Endothelial cell of umbilical vein (primary cell): ENCODE data around the gene UNC13D. TPM values are rescaled to one million over a fixed set of nuclear protein-coding genes. Genes with fewer than 3 reads are reported as not detected.

Experiments used
- BruUV-seq: library from RNA; stranded (reverse); fragments of 400-500 nt; replicated peaks from 2 replicates; lab custom pipeline; 2021; lab: Mats Ljungman, UMichigan
- CTCF ChIA-PET: fragments of 300-600, 350-600 bp; sonication (Branson Sonifier 250); formaldehyde crosslinking; loops from one replicate; lab custom pipeline; 2021; ENCODE audit warnings: antibody characterized with exemption, inconsistent platforms; lab: Charles Lee
- POLR2A ChIA-PET: fragments of 300-600, 350-600 bp; sonication (Branson Sonifier 250); formaldehyde crosslinking; loops from one replicate; lab custom pipeline; 2021; ENCODE audit warnings: antibody characterized with exemption, inconsistent platforms; lab: Charles Lee
- DNase-seq: peaks from one replicate; pipeline ENCODE4 v3.0.0-alpha.2; 2011; ENCODE audit warnings: low read depth, low spot score
- FAIRE-seq: peaks from 2 replicates; lab custom pipeline; 2011; peaks lifted over from hg19 to GRCh38; lab: Jason Lieb, UNC
- H2AFZ ChIP-seq: 2 replicates; pipeline ENCODE4 v1.6.0; 2012; ENCODE audit warnings: low read depth, low read length, control low read depth, inconsistent platforms
- H3K27ac ChIP-seq: 2 replicates; pipeline ENCODE4 v1.5.1; 2011; ENCODE audit warnings: low read depth, mild to moderate bottlenecking, control low read depth, low read length, moderate library complexity; ENCODE audit not compliant: insufficient read depth
- H3K27me3 ChIP-seq, 2 experiments: 2 replicates each; pipeline versions ENCODE4 v1.6.0 to v1.6.1; 2011; ENCODE audit warnings: low read length in 2 of 2, mixed read lengths in 1 of 2; ENCODE audit not compliant: control insufficient read depth in 2 of 2, insufficient read depth in 2 of 2
- H3K36me3 ChIP-seq, 2 experiments: 2 replicates in 1 of 2; 3 replicates in 1 of 2; pipeline ENCODE4 v1.5.1; 2011; ENCODE audit warnings: low read length in 2 of 2, mild to moderate bottlenecking in 1 of 2, moderate library complexity in 1 of 2; ENCODE audit not compliant: control insufficient read depth in 2 of 2, insufficient read depth in 2 of 2; ENCODE audit errors: extremely low read depth in 1 of 2
- H3K4me1 ChIP-seq: 3 replicates; pipeline ENCODE4 v1.5.1; 2011; ENCODE audit warnings: mild to moderate bottlenecking, low read length; ENCODE audit not compliant: control insufficient read depth, insufficient read depth; ENCODE audit errors: extremely low read depth
- H3K4me2 ChIP-seq: 2 replicates; pipeline ENCODE4 v1.6.1; 2011; ENCODE audit warnings: low read length, control low read depth, mixed read lengths; ENCODE audit not compliant: insufficient read depth
- H3K4me3 ChIP-seq, 3 experiments: fragments of 200-600 bp in 1 of 3; sonication (generic), shearing (Covaris generic) in 1 of 3; replicated peaks in 1 of 3; 2 replicates each; pipeline ENCODE4 v1.5.1; 2011 to 2016; ENCODE audit warnings: control low read depth in 3 of 3, low read length in 3 of 3, mild to moderate bottlenecking in 2 of 3, inconsistent platforms in 1 of 3, low read depth in 1 of 3, moderate library complexity in 1 of 3; ENCODE audit not compliant: insufficient read depth in 1 of 3
- H3K79me2 ChIP-seq: 2 replicates; pipeline ENCODE4 v1.6.0; 2012; ENCODE audit warnings: low read length, inconsistent platforms; ENCODE audit not compliant: control insufficient read depth, insufficient read depth
- H3K9ac ChIP-seq: replicated peaks from 2 replicates; pipeline ENCODE3; 2011; ENCODE audit warnings: low read length, control low read depth; ENCODE audit not compliant: insufficient read depth; ENCODE audit errors: extremely low read depth
- H3K9me1 ChIP-seq: replicated peaks from 3 replicates; pipeline ENCODE4 v1.6.0; 2011; ENCODE audit warnings: mild to moderate bottlenecking, low read length; ENCODE audit not compliant: control insufficient read depth, insufficient read depth; ENCODE audit errors: extremely low read depth
- H3K9me3 ChIP-seq: replicated peaks from 2 replicates; pipeline ENCODE4 v1.5.1; 2012; ENCODE audit warnings: low read length, inconsistent platforms; ENCODE audit not compliant: control insufficient read depth, insufficient read depth
- H4K20me1 ChIP-seq: replicated peaks from 2 replicates; pipeline ENCODE3; 2011; ENCODE audit warnings: mild to moderate bottlenecking, low read length; ENCODE audit not compliant: control insufficient read depth, insufficient read depth; ENCODE audit errors: extremely low read depth
- CTCF ChIP-seq, 2 donors: IDR thresholded peaks; 1 replicate in 1 of 2; 2 replicates in 1 of 2; pipeline ENCODE4 v1.5.1; 2011; ENCODE audit warnings: low read length in 2 of 2, mild to moderate bottlenecking in 2 of 2, moderate library complexity in 2 of 2, control low read depth in 1 of 2, inconsistent platforms in 1 of 2, low read depth in 1 of 2; ENCODE audit not compliant: insufficient read depth in 1 of 2; ENCODE audit errors: extremely low read depth in 1 of 2
- dilution Hi-C: fragments of 300-500 bp; cut with MboI; formaldehyde crosslinking; loops from one replicate; pipeline ENCODE4 v1.15.0; 2019; ENCODE audit warnings: low sequenced_read_pairs; ENCODE audit not compliant: extremely low pct_ligation_motif_present
- intact Hi-C: fragments of 100-400 bp; cut with micrococcal nuclease; formaldehyde crosslinking; loops from one replicate; pipeline ENCODE4 v1.10.0; 2022
- polyA plus RNA-seq, 4 experiments: library from polyadenylated mRNA; depleted of rRNA in 3 of 4; stranded (reverse) in 3 of 4; unstranded in 1 of 4; fragments of >200 nt; gene quantifications; 2 replicates each; pipeline versions ENCODE4 v1.2.1 to v1.2.3, GENCODE V29; 2011 to 2012; ENCODE audit warnings: missing spikeins in 1 of 4
- total RNA-seq: library from RNA; stranded (reverse); gene quantifications from 2 replicates; pipeline ENCODE4 v1.2.3, GENCODE V29; 2021

Gene UNC13D
- total and polyA plus RNA-seq, 2 donors (not counting 3 experiments of a cell fraction or from before 2014, with no cell fraction given): 6.9 to 14.9 TPM

- peaks cover 11% of the 10 kb centered on the region for H3K79me2 ChIP-seq
Observed at GRCh38 chr17:75795820-75796607, 48.2 kb downstream of the UNC13D start.

More at GRCh38 chr17:75795820-75796607, 48.2 kb downstream of the UNC13D start:
- Histone ChIP-seq H3K9me1 (no peaks in the 10 kb centered on the region), H3K36me3 (peaks cover 5 to 8% of the 10 kb centered on the region in 2 experiments), H2AFZ (no peak overlapping the region), H3K4me3 (no peak overlapping the region), H4K20me1 (no peaks in the 10 kb centered on the region), H3K4me1 (peaks cover 16% of the 10 kb centered on the region), H3K9me3 (no peaks in the 10 kb centered on the region), H3K27me3 (no peaks in the 10 kb centered on the region), H3K27ac (no peak overlapping the region), H3K4me2 (no peak overlapping the region), H3K9ac (no peak overlapping the region)
- dilution Hi-C loops (no loop called here), intact Hi-C loops (no loop called here)
- ChIA-PET POLR2A (interaction anchor here (0.7 to 1.3 kb wide), 2 partner anchors 16 to 286 kb away, joined by 3 to 4 read pairs; a partner anchor contains a TSS), CTCF (interaction anchor here (0.9 to 2.2 kb wide), 5 partner anchors 11 to 60 kb away, joined by 3 to 11 read pairs (median 5); partner anchors contain the start of genes UNK and WBP2)
- FAIRE-seq (no peak), DNase-seq (no peak)
- TF ChIP-seq CTCF (IDR thresholded peaks at IDR 0.05; ENCODE audit: extremely low read depth in 1 of 2, insufficient read depth in 1 of 2, low read depth in 1 of 2, low read length in 2 of 2): no peak
- BruUV-seq: no TSS peak
